Erythroblast (primary cell): Measurements from ENCODE around the gene GPR82.

Experiments
- GATA1 ChIP-seq: IDR thresholded peaks from 2 replicates; pipeline ENCODE4 v1.6.1; 2011; ENCODE audit warnings: low read depth, mild to moderate bottlenecking, control low read depth, low read length, moderate library complexity
- POLR2A ChIP-seq: IDR thresholded peaks from 2 replicates; pipeline ENCODE4 v1.6.1; 2011; ENCODE audit warnings: mild to moderate bottlenecking, low read length

DNA sequence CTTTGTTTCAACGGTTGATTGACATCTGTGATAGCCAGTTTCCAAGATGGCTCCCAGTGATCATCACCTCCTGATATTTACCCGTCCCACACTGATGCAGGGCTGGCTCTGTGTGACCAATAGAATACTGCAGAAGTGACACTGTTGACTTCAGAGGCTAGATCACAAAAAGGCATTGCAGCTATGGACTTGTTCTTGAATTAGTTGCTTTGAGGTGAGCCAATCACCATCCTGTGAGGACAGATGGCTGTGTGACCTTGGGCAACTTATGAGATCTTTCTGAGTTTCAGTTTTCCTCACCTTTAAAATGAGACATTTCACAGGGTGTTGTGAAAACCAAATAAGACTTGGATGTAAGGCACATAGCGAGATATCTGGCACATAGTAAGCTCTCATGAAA lies 1.8 kb upstream of the GPR82 start:
- no peak for TF ChIP-seq POLR2A
- no peak for TF ChIP-seq GATA1
